GM12892 (cell line): ENCODE results near the gene DAZAP1.

Experiments used
- DNase-seq: peaks from one replicate; pipeline ENCODE4 v3.0.0; 2011; ENCODE audit not compliant: insufficient read length
- FAIRE-seq: peaks from 2 replicates; lab custom pipeline; 2011; peaks lifted over from hg19 to GRCh38; lab: Jason Lieb, UNC
- POLR2A ChIP-seq: IDR thresholded peaks from 2 replicates; pipeline ENCODE4 v1.6.1; 2011; ENCODE audit warnings: low read depth, low read length, control low read depth
- POLR2AphosphoS5 ChIP-seq: IDR thresholded peaks from 2 replicates; pipeline ENCODE4 v1.6.1; 2011; ENCODE audit warnings: low read depth, low read length, control low read depth
- TAF1 ChIP-seq: IDR thresholded peaks from 2 replicates; pipeline ENCODE4 v1.6.1; 2011; ENCODE audit warnings: low read depth, mild to moderate bottlenecking, control low read depth, low read length, borderline replicate concordance

Gene DAZAP1

GRCh38 chr19:1379126-1379905 is 28.1 kb upstream of the DAZAP1 start:
- no peak for TF ChIP-seq POLR2A
- TF ChIP-seq TAF1: no peak
- no peak for TF ChIP-seq POLR2AphosphoS5
- no peak for FAIRE-seq

GRCh38 chr19:1379961-1380489 is 27.4 kb upstream of the DAZAP1 start:
- no peak for TF ChIP-seq POLR2AphosphoS5
- no peak for TF ChIP-seq TAF1
- TF ChIP-seq POLR2A: no peak
- FAIRE-seq (no peak), DNase-seq (no peak)

More at GRCh38 chr19:1379126-1379905, 28.1 kb upstream of the DAZAP1 start:
- DNase-seq: no peak

- no peak for FAIRE-seq
- no peak for TF ChIP-seq POLR2A
- TF ChIP-seq POLR2AphosphoS5: no peak
- TF ChIP-seq TAF1: no peak
- DNase-seq: no peak
Measured at GRCh38 chr19:1382250-1382649, 25.1 kb upstream of the DAZAP1 start.

- TF ChIP-seq TAF1 (no peak), POLR2A (no peak), POLR2AphosphoS5 (no peak)
- FAIRE-seq (no peak), DNase-seq (no peak)
Measured at GRCh38 chr19:1383017-1383311, 24.4 kb upstream of the DAZAP1 start.

- DNase-seq (peak; percentile 77), FAIRE-seq (peak; percentile 97)
- TF ChIP-seq POLR2AphosphoS5 (0 out of 2 replicates have a peak, but pooled peaks have one; percentile 65), POLR2A (peak; percentile 76; the same call in 1 of the 2 replicates), TAF1 (peak; percentile 89)
Measured at GRCh38 chr19:1383312-1384084, 23.9 kb upstream of the DAZAP1 start, which contains the start of gene NDUFS7. NDUFS7 (plus strand) TSS chr19:1383907; CDS start chr19:1383927, 20 bp downstream.

- no peak for TF ChIP-seq TAF1
- no peak for TF ChIP-seq POLR2AphosphoS5
- no peak for TF ChIP-seq POLR2A
- DNase-seq (no peak), FAIRE-seq (no peak)
Measured at GRCh38 chr19:1384085-1384462, 23.3 kb upstream of the DAZAP1 start.

GRCh38 chr19:1384478-1385110 is 22.8 kb upstream of the DAZAP1 start:
- TF ChIP-seq POLR2A: no peak
- no peak for TF ChIP-seq TAF1
- no peak for TF ChIP-seq POLR2AphosphoS5
- no peak for DNase-seq
- no peak for FAIRE-seq

GRCh38 chr19:1385816-1386215 is 21.6 kb upstream of the DAZAP1 start:
- FAIRE-seq: no peak
- no peak for DNase-seq
- no peak for TF ChIP-seq POLR2AphosphoS5
- TF ChIP-seq POLR2A: no peak
- TF ChIP-seq TAF1: no peak

- FAIRE-seq (no peak), DNase-seq (no peak)
- TF ChIP-seq TAF1: no peak
- TF ChIP-seq POLR2A: no peak
- no peak for TF ChIP-seq POLR2AphosphoS5
Measured at GRCh38 chr19:1386945-1387683, 20.3 kb upstream of the DAZAP1 start.
